Body of pancreas (tissue), 4 donors: ENCODE measurements around the gene SLC12A7. TPM values are rescaled to one million over a fixed set of nuclear protein-coding genes. Genes with fewer than 3 reads are reported as not detected.
"Not testable (repeated sequence)": the region's sequence is repeated elsewhere in the genome, so short reads cannot be mapped to it uniquely, and the experiment has no call there.

ENCODE experiments used
- ATAC-seq: fragments of 150-250 bp; one replicate; pipeline ENCODE4 v1.9.1; 2016
- DNase-seq, 4 donors: peaks; one replicate each; pipeline ENCODE4 v3.0.0-alpha.2; 2019
- H3K27ac ChIP-seq, 4 donors: fragments of 200-600 bp; sonication (generic); 1 replicate in 3 of 4; 2 replicates in 1 of 4; pipeline versions ENCODE4 v1.5.1 to v1.6.1; 2016 to 2019; ENCODE audit warnings: mild to moderate bottlenecking in 1 of 4, mixed read lengths in 1 of 4, moderate library complexity in 1 of 4
- H3K27me3 ChIP-seq, 2 donors: fragments of 200-600 bp; sonication (generic); one replicate each; pipeline ENCODE4 v1.6.0; 2016; ENCODE audit warnings: mild to moderate bottlenecking in 1 of 2
- H3K36me3 ChIP-seq, 2 donors: fragments of 200-600 bp; sonication (generic); replicated peaks in 1 of 2; 2 replicates each; pipeline ENCODE4 v1.5.1; 2016; ENCODE audit warnings: low read depth in 2 of 2; ENCODE audit not compliant: insufficient read depth in 1 of 2
- H3K4me1 ChIP-seq: fragments of 200-600 bp; sonication (generic); one replicate; pipeline ENCODE4 v1.6.0; 2016
- H3K4me3 ChIP-seq, 2 donors: fragments of 200-600 bp; sonication (generic); 1 replicate in 1 of 2; 2 replicates in 1 of 2; pipeline ENCODE4 v1.5.1; 2016 to 2019
- H3K9me3 ChIP-seq, 3 donors: fragments of 200-600 bp; sonication (generic); 1 replicate in 2 of 3; 2 replicates in 1 of 3; pipeline ENCODE4 v1.5.1; 2016
- CTCF ChIP-seq, 7 experiments: fragments of 450-650 bp in 4 of 7; fragments of 200-600 bp in 3 of 7; sonication (generic) in 3 of 7; IDR thresholded peaks; one replicate each; pipeline ENCODE4 v1.5.1; 2016 to 2019; ENCODE audit warnings: antibody characterized with exemption in 7 of 7
- POLR2A ChIP-seq, 3 donors: fragments of 450-650 bp; IDR thresholded peaks; one replicate each; pipeline ENCODE4 v1.6.1; 2016; ENCODE audit warnings: antibody characterized with exemption in 3 of 3, mild to moderate bottlenecking in 2 of 3
- WGBS, 2 donors: methylation state at CpG; one replicate each; pipeline ENCODE4 v1.1.5; 2017; 5-methylcytosine and 5-hydroxymethylcytosine counted together
- intact Hi-C: fragments of 100-400 bp; cut with DNase I; formaldehyde crosslinking; loops from one replicate; pipeline ENCODE4 v1.15.1; 2023
- microRNA-seq, 2 donors: library from miRNA; unstranded; fragments of <30 nt; microRNA quantifications; one replicate each; pipeline ENCODE4, GENCODE V29; 2016; ENCODE audit warnings: borderline number of aligned reads in 2 of 2, borderline replicate concordance in 2 of 2
- small RNA-seq: library from RNA; depleted of rRNA; stranded (forward); fragments of <200 nt; gene quantifications from one replicate; pipeline ENCODE3, GENCODE V24; 2016
- total RNA-seq, 2 donors: library from RNA; depleted of rRNA; stranded (reverse); fragments of >200 nt; gene quantifications; one replicate each; pipeline ENCODE4 v1.1.0, GENCODE V29; 2016

The SLC12A7 gene
- total RNA-seq, 2 donors from 2014 or later = 35.5 to 42.8 TPM

DNA sequence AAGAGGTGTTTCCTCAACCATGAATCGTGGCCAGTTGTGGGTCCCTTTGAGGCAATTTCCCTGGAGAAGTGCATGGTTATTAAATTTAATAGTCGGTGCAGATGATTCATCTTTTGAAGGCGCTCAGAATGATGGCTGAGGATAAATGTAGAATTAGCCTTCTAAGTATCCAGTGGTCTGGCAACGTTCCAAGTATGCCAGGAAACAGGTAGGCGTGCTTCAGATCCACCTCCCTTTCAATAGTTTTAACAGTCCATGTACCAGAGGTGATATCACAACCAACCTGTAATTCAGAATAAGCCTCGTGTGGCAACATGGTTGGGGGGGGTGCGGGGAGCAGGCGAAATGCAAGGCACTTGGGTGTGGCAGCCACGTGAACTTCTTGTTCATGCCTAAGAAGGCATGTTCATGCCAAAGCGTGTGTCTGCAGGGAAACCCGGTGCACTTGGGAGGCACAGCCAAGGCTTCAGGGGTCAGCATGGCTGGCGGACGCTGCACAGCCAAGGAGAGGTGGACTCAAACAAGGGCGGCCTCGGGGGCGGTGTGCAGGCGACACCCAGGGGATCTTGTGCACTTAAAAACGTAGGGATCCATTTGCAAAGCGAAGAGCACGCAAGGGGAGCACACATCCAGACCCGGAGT lies 108.4 kb downstream of the SLC12A7 start:
- H3K36me3 ChIP-seq = no peaks in the 10 kb centered on the region
- TF ChIP-seq POLR2A (IDR thresholded peaks at IDR 0.05) (no peak), CTCF (IDR thresholded peaks at IDR 0.05) (no peak)
- no peak overlapping the region for H3K4me3 ChIP-seq
- H3K4me1 ChIP-seq = peaks cover 25% of the 10 kb centered on the region
- no peaks in the 10 kb centered on the region for H3K27me3 ChIP-seq
- DNase-seq = peak; percentile 15 to 34 (median 30)
- no peaks in the 10 kb centered on the region for H3K9me3 ChIP-seq
- intact Hi-C loops = no loop called here
- no peak overlapping the region for H3K27ac ChIP-seq
- ATAC-seq = no peak
- 62 to 68% methylated on average over 18 to 21 of the region's 21 CpGs for WGBS, 2 donors

DNA sequence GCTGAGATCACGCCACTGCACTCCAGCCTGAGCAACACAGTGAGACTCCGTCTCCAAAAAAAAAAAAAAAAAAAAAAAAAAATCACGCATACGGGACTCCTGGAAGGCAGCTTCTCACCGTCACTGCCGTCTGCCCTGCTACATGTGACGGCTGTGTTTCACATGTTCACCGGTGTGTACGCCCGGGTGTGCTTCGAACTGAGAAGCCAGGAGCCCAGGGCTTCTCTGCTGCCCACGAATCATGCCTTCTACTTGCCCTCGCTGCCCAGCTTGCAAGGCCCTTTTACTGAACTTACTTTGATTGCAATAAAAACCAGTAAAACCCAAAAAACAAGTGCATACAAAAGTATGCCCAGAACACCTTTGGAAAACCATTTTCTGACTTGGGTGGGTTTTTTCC lies 109.0 kb downstream of the SLC12A7 start:
- no peaks in the 10 kb centered on the region for H3K9me3 ChIP-seq
- no peak overlapping the region for H3K4me3 ChIP-seq
- intact Hi-C loops = no loop called here
- peaks cover 21% of the 10 kb centered on the region for H3K4me1 ChIP-seq
- ATAC-seq (no peak), DNase-seq (peak in 2 of 4 donors; percentile 5 to 8)
- H3K27ac ChIP-seq = no peak overlapping the region
- H3K27me3 ChIP-seq = no peaks in the 10 kb centered on the region
- H3K36me3 ChIP-seq = no peaks in the 10 kb centered on the region
- WGBS, 2 donors = 85% methylated on average over 13 of the region's 13 CpGs
- TF ChIP-seq CTCF (IDR thresholded peaks at IDR 0.05) = no peak
- no peak for TF ChIP-seq POLR2A (IDR thresholded peaks at IDR 0.05)

DNA sequence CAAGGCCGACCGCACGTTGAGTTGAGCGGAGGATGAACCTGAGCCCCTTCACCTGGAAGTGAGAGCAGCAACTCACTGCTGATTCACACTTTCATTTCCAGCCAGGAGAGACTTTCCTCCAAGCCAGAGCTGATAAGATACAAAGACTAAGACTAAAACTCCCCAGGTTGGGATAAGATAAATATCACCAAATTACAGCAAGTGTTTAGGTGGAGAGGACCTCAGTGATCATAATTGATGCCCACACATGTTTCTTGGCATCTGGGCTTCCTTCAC lies 109.7 kb downstream of the SLC12A7 start:
- TF ChIP-seq POLR2A (IDR thresholded peaks at IDR 0.05) (no peak), CTCF (IDR thresholded peaks at IDR 0.05) (no peak)
- Histone ChIP-seq H3K9me3 (no peaks in the 10 kb centered on the region), H3K4me3 (no peak overlapping the region), H3K4me1 (peaks cover 21% of the 10 kb centered on the region), H3K36me3 (no peaks in the 10 kb centered on the region), H3K27ac (no peak overlapping the region), H3K27me3 (no peaks in the 10 kb centered on the region)
- 87% methylated on average over 4 of the region's 4 CpGs; no CpG with 5 or more reads in 1 of the 2 donors for WGBS, 2 donors
- intact Hi-C loops = no loop called here
- ATAC-seq (no peak), DNase-seq (no peak)

- peak in 1 of 4 donors; percentile 8 for DNase-seq
- peaks cover 21% of the 10 kb centered on the region for H3K4me1 ChIP-seq
- TF ChIP-seq CTCF (IDR thresholded peaks at IDR 0.05) = no peak
- no peak for TF ChIP-seq POLR2A (IDR thresholded peaks at IDR 0.05)
- H3K36me3 ChIP-seq = no peaks in the 10 kb centered on the region
- no peaks in the 10 kb centered on the region for H3K9me3 ChIP-seq
- no peak for ATAC-seq
- H3K27ac ChIP-seq = no peak overlapping the region
- H3K27me3 ChIP-seq = no peaks in the 10 kb centered on the region
- WGBS, 2 donors = 75 to 100% methylated on average over 5 to 19 of the region's 19 CpGs
- intact Hi-C loops = no loop called here
- H3K4me3 ChIP-seq = no peak overlapping the region
Measured at GRCh38 chr5:1001406-1002270, 110.2 kb downstream of the SLC12A7 start.

- H3K27ac ChIP-seq, ATAC-seq, H3K9me3 ChIP-seq, H3K27me3 ChIP-seq, H3K36me3 ChIP-seq, H3K4me3 ChIP-seq, intact Hi-C loops: not testable (repeated sequence)
- peak in 1 of 4 donors; percentile 2 for DNase-seq
- peaks cover 21% of the 10 kb centered on the region for H3K4me1 ChIP-seq
- WGBS, 2 donors = 82 to 88% methylated on average over 11 of the region's 11 CpGs
Measured at GRCh38 chr5:1000831-1001230, 111.0 kb downstream of the SLC12A7 start.

Small RNAs within 50 kb of the gene (microRNA-seq; reads per million reads assigned to microRNA genes)
- gene MIR4635 = 0 reads per million in 2 donors

Small RNAs within 50 kb of the gene (small RNA-seq; reads per million reads assigned to genes)
- not detected for gene MIR4635

Other genes with a start within 250 kb of the SLC12A7 start
- 10 to 100 TPM; 18.9 to 47.1 TPM for gene BRD9, start 219.3 kb downstream of the SLC12A7 start, total RNA-seq
- 1 to 10 TPM; 1.3 TPM for gene TRIP13, start 219.2 kb downstream of the SLC12A7 start, total RNA-seq
- 10 to 100 TPM in 1 of 2 donors, 1 to 10 TPM in 1; 4.2 to 12.2 TPM for gene NKD2, start 103.3 kb downstream of the SLC12A7 start, total RNA-seq
- 1 to 10 TPM in 1 of 2 donors, under 1 TPM in 1; 0.66 to 1.3 TPM for gene SLC6A19, start 89.5 kb upstream of the SLC12A7 start, total RNA-seq
- not detected for gene SLC6A18, start 113.3 kb upstream of the SLC12A7 start, total RNA-seq
- gene TERT, start 183.0 kb upstream of the SLC12A7 start, total RNA-seq = not detected
- gene CLPTM1L, start 233.0 kb upstream of the SLC12A7 start, total RNA-seq = 100 to 1,000 TPM in 1 of 2 donors, 10 to 100 TPM in 1; 91.3 to 109 TPM